Measurements from ENCODE around the gene AUH.

AUH gene

DNA sequence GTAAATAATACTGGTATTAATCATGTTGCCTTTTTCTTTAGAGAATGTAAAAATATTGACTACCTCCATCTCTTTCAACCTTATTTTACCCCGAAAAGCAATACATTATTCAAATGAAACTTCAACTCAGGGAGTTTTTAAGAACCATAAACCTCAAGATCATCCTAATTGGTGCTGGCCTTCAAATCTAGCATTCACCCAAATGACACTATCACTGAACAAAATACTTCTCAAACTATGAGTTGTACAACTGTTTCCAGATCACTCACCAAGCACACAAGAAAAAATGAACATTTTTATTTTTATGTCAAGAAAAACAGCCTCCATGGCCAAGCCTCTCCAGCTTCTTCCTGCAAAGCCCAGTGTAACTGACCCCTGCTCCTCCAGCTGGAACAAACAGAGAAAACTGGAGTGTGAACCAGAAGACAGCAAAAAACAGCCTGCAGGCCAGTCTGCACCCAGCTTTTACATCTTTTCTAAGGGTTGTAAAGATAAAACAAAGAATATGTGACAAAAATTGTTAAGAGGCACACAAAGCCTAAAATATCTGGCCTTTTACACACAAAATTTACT lies 21.2 kb downstream of the AUH start:
- no peak for DNase-seq (ENCODE audit: low read depth in 2 of 2)

DNA sequence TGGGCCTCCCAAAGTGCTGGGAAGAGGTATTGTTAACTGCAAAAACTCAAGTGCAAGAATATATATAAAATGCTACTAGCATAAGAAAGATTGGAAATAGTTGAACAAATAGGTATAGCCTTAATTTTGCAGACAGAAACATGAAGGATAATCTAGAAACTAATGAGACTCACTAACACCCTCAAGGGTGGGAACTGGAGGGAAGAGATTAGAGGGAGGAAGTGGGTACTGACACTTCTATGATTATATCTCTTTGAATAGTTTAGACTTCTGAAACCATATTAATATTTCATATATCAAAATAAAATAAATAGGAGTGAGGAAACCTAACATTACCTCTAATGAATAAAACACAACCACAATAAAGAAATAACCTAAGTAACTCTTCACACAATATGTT lies 23.0 kb downstream of the AUH start:
- DNase-seq (ENCODE audit: low read depth in 2 of 2), result no peak

DNA sequence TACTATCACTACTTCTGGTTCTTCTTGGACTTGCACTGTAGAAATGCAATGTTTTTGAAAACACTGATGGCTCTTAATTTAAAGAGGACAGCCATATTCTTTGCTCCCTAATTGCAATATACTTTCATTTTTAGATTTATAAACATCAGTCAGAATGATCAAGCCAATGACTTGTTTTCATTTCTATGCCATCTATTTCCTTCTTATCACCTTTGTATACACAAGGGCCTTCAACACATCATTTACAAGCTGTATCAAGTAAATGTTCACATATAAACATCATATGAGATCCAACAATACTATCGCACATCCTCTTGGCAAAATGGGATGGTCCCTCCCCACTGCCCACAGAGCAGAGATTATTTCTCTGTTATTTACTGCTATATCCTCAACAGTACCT lies 24.9 kb downstream of the AUH start:
- no peak for DNase-seq (ENCODE audit: low read depth in 2 of 2)

GRCh38 chr9:91334053-91334452 lies 27.7 kb downstream of the AUH start:
- no peak for DNase-seq (ENCODE audit: low read depth in 2 of 2)

DNA sequence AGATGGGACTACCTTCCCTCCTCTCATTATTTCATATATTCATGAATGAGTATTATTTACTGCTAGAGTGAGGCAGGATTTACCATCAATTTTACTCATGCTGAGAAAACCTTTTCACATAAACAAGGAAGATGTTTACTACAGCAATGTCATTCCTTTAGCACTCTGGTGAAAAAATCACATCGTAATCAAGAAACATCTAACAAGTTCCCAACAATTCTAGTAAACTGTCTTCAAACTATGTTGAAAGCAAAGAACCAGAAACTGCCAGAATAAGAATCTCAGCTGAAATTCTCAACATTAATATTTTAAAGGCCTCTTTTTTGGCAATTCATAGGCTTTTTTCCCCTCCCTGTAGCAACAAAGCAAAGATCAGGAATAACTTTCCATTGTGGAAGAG lies 28.2 kb downstream of the AUH start:
- no peak for DNase-seq (ENCODE audit: low read depth in 2 of 2)

DNA sequence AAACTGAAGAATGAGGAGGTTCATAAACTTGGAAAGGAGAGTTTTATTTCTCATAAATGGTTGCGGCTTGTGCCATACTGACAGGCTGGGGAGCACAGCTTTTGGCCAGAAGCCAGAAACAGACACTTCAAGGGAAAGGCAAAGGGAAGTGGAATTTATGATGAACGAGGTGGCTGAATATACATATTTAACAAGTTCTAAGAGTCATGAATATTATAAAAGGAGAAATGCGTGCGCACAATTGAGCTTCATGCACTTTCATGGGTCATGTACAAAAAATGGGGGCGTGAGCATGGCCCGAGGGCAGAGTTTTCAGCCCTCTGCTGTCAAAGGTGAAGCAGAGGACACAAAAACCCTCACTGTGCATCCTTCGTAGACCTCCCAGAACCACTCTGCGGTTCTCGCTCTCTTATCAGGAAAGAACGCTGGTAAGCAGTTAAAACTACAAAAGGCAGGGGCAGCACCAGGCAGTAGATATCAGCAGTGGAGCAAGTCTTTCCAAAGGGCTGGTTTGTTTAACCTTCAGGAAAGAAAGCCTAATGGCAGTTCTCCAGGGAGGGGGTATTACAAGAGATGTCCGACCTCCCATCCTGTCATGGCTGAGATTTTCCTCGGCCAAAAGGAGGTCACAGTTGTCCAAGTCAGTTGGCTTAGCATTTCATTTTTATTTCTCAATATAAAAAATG lies 29.0 kb downstream of the AUH start:
- DNase-seq (ENCODE audit: low read depth in 2 of 2), result no peak

DNA sequence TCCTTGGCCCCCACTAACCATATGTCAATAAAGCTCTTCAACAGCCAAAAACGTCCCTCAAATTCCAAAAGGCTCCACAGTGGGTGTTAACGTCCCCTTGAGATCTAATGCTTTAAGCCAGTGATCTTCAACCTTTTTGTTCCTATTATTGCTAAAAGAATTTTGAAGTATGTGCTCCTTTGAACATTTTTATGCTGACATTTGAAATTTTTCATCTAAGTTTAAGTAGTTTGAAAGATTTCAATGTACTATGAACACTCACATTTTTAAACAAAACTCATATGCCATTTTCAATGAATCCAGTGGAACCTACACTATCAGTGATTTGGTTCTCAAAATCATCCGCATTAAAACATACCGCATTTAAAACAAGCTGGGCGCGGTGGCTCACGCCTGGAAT lies 29.9 kb downstream of the AUH start:
- no peak for DNase-seq (ENCODE audit: low read depth in 2 of 2)

DNA sequence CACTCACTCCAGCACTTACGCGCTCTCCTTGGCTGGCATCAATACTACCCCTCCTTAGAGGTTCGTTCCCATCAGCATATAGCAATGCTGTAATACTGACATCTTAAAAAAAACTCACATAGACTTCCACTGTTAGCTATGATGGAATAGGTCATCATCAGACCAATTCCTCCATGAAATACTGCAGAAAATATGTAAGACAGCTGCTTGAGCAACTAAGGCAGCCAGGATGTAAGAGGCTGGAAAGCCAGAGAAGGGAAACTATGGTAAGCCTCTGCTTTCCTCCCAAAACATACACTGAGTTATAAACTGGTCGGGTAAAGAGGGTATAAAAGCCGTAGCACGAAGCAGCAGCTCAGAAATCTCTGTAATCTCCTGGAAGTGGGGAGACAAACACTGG lies 33.5 kb downstream of the AUH start:
- DNase-seq (ENCODE audit: low read depth in 2 of 2), result no peak

GRCh38 chr9:91321691-91322090 lies 40.0 kb downstream of the AUH start:
- DNase-seq (ENCODE audit: low read depth in 2 of 2), result no peak

GRCh38 chr9:91320299-91320698 lies 41.4 kb downstream of the AUH start:
- no peak for DNase-seq (ENCODE audit: low read depth in 2 of 2)

DNA sequence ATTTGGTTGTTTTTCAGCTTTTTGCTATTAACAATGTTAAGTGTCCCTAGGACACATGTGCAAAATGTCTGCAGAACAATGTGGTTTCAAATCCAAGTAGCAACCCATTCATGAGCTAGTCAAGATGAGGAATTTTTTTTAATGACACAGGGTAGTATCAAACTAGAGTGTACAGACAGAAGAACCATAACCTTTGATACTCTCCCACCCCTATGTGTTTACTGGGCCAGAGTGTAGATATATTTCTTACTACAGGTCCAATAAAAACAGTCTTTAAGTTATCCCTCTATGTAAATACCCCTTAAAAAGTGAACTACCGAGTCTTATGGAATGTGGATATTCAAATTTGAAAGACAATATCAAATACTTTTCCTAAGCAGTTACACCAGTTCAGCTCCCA lies 45.6 kb downstream of the AUH start:
- no peak for DNase-seq (ENCODE audit: low read depth in 2 of 2)

DNA sequence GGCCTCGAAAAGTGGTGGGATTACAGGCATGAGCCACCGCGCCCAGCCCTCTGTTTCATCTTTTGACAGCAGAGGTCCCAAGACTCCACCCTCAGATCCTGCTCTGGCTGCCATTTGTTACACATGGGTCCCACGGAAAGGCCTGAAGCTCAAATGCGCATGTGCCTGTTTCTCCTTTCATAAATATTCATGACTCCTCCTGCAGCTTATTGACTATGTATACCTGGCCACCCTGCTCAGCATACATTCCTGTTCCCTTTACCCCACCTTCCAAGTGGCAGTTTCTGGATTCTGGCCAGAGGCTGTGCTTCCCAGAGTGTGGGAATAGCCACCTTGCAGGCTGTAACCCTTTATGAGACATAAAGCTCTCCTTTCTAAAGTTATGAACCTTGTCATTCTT lies 46.5 kb downstream of the AUH start:
- DNase-seq (ENCODE audit: low read depth in 2 of 2), result no peak

- DNase-seq (ENCODE audit: low read depth in 2 of 2), result no peak
Measured at GRCh38 chr9:91312717-91313325, 48.9 kb downstream of the AUH start.

- no peak for DNase-seq (ENCODE audit: low read depth in 2 of 2)
Measured at GRCh38 chr9:91310037-91310436, 51.7 kb downstream of the AUH start.

- no peak for DNase-seq (ENCODE audit: low read depth in 2 of 2)
Measured at GRCh38 chr9:91308191-91308590, 53.5 kb downstream of the AUH start.

- no peak for DNase-seq (ENCODE audit: low read depth in 2 of 2)
Measured at GRCh38 chr9:91307279-91307678, 54.4 kb downstream of the AUH start.

DNA sequence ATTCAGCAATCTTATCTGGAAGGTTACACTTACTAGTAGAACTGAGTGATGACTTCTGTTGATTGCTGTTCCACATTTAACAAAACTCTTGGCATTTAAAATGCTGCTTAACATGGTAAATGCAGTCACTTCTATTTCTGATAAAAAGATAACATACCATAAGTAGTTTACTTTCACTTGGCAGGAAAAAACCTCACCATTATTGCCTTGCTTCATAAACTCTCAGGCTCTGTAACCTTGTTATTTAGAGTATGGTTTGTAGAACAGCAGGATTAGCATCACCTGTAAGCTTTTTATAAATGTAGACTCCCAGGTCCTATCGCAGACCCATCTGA lies 55.5 kb downstream of the AUH start:
- no peak for DNase-seq (ENCODE audit: low read depth in 2 of 2)

DNA sequence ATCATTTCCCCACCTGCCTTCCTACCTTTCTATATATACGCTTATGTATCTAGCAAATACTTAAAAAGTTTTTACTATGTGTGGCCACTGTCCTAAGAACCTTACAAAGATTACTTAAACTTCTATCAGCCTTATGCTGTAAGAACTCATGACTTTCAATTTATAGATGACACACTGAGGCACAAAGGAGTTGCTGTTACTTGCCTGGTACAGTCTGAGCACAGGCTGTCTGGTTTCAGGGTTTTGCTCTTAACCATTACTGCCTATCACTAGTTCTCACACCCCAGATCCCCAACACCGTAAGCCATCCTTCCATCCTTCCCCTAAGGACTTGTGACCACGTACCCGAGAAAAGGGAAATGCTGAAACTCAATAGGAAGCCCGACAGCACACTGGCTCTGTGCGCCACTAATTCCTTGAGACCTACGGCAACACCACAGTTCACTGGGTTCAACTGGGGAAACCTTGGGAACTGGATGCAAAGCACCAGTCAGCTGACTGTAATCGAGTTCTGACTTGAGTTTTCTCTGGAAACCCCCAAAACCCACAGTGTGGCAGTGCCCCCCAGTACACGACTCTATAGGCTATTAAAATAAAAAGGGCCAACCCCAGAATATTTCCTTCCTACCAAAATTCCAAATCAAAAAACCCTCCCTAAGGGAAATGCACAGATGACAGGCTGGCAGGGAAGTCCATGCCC lies 56.0 kb downstream of the AUH start:
- DNase-seq (ENCODE audit: low read depth in 2 of 2), result no peak

- DNase-seq (ENCODE audit: low read depth in 2 of 2), result no peak
Measured at GRCh38 chr9:91303741-91304415, 57.8 kb downstream of the AUH start.

DNA sequence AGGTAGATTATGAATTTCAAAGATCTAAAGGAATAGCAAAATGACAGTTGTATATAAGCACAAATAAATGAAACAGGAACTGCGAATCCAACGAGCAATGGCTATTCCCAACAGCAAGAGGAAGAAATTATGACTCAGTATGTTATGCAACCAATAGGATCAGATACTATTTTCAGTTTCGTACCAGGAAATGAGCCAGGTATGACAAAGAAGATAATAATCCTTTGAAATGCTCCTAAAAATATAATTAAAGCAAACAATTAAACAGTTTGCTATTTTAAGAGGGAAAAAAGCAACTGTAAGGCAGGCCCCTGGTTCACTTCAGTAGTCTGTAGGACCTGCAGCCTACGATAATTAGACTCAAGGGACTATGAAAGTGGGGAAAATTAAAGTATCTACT lies 58.9 kb downstream of the AUH start:
- peak; percentile 68 to 72 for DNase-seq (ENCODE audit: low read depth in 2 of 2)

DNA sequence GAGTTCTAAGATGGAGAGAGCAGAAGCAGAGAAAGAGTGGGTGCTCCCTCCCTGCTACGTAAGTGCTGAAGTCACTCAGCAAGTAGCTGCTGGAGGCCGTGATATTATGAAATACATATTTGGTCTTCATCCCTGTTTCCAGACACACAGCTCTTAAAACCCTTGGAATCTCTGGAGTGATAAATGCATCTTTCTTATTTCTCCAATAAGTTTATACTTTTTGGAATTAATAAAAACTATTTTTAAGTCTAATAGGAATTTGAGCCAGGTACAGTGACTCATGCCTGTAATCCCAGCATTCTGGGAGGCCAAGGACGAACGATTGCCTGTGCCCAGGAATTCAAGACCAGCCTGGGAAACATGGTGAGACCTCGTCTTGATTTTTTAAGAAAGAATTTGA lies 60.6 kb downstream of the AUH start:
- DNase-seq (ENCODE audit: low read depth in 2 of 2), result peak; percentile 8

DNA sequence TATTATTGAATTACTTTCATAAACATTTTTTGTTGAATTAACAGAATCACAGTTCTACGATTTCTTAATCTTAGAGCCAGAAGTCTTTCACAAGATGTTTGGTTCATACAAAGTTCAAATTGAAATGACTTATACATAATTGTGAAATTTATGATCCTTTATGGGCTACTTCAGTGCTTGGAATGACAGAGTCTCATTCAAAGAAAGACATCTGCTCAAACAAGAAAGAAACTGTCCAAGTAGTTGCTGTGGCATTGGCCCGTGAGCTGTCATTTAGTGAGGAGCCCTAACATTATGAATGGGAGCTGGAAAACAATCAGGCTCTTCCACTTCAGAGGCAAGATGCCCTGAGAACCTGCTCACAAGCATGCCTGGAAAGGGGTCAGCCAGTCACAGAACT lies 63.4 kb downstream of the AUH start:
- peak in 1 of 2 experiments; percentile 21 for DNase-seq (ENCODE audit: low read depth in 2 of 2)

DNA sequence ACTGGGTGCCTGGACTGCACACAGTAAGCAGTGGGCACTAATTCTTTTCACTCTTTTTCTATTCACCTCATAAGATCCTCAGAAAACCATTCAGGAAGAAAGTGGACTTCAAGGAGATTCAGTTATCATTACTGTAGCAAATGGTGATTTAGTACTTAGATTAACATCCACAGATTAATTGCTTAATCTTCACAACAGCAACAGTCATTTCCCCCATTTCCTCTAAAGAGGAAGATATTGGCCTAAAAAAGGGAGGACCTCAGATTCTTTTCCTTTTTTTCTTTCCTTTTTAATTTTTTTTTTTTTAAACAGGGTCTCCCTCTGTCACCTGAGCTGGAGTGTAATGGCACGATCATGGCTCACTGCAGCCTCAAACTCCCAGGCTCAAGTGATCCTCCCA lies 64.4 kb downstream of the AUH start:
- no peak for DNase-seq (ENCODE audit: low read depth in 2 of 2)
